ENCODE data around the gene PAFAH1B2.

- TF ChIP-seq CTCF (IDR thresholded peaks at IDR 0.05) (no peak), POLR2A (IDR thresholded peaks at IDR 0.05) (no peak)
Observed at GRCh38 chr11:117099696-117100095, 44.4 kb upstream of the PAFAH1B2 start.

Data from gastroesophageal sphincter (tissue), 3 donors.